ENCODE results near the gene TMEM126B.

GRCh38 chr11:85590848-85591483, 37.4 kb upstream of the TMEM126B start:
- TF ChIP-seq CTCF (conservative IDR thresholded peaks at IDR 0.05), result peak; percentile 59; the same call in 1 of the 2 replicates
- TF ChIP-seq EZH2 (IDR thresholded peaks at IDR 0.05; ENCODE audit: low read depth), result no peak

All from PC-9 (cell line).